MM.1S (cell line): ENCODE data around the gene ZP1.

Experiments used
- CTCF ChIP-seq: fragments of 300-600 bp; sonication (generic); IDR thresholded peaks from 2 replicates; pipeline ENCODE4 v1.5.1; 2016; ENCODE audit warnings: antibody characterized with exemption, low read length, mixed read lengths
- EZH2phosphoT487 ChIP-seq: fragments of 300-600 bp; sonication (generic); IDR thresholded peaks from 2 replicates; pipeline ENCODE4 v1.6.1; 2018; ENCODE audit warnings: antibody characterized with exemption, low read length

GRCh38 chr11:60866911-60867870 is at the start of gene ZP1:
- TF ChIP-seq CTCF (no peak), EZH2phosphoT487 (no peak)
